GM19035 (cell line): ENCODE data around the gene KRT6B.

ENCODE experiments used
- ATAC-seq: cut with Tn5 transposase; IDR thresholded peaks from one replicate; pipeline ENCODE4 v1.9.1; 2021; ENCODE audit not compliant: unreplicated experiment

KRT6B gene

DNA sequence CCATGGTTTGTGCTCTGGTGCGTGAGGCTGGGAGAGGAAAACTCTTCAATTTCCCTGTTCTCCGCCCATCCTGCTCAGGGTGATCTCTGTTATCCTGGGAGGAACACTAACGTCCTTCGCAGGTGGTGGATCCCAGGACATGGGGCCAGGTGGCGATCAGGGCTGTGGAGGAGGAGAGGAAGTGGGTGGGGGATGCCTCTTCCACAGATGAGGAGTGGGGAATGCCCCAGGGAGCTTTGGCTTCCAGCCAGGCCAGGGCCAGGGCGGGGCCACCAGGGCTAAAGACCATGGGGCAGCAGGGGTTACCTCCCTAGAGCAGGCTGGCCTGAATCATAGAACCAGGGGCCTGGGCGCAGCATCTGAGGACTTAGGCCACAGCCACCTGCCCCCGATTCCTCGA is 14.4 kb downstream of the KRT6B start:
- no peak for ATAC-seq

DNA sequence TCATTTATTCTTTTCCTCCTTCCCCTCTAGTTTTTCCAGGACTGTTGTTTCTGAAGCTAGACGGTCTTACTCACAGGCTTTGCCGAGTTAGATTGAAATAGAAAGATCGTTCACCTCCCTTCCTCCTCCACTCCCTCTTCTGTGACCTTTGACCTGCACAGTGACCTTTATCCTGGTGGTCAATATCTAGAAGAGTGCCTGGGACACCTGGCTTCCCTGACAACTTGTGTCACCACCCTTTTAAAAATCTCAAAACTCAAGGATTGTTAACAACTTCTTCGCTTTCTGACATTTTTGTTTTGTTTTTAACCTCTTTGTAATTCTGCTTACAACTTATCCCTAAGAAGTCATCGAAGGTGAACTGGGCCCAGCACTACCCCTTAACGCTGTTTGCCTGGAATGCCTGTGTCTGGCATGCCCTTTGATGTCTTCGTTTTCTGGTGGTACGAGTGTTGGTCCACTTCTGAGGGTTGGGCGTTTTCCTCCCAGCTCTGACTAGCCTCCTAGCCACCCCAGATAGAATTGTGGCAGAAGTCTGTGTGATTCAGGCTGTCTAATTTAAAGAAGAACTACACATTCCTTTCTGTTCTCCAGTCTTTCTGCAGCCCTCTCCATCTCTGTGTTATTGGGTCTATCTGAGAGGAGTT is 15.0 kb downstream of the KRT6B start:
- no peak for ATAC-seq

- no peak for ATAC-seq
Measured at GRCh38 chr12:52436000-52436827, 15.7 kb downstream of the KRT6B start.

DNA sequence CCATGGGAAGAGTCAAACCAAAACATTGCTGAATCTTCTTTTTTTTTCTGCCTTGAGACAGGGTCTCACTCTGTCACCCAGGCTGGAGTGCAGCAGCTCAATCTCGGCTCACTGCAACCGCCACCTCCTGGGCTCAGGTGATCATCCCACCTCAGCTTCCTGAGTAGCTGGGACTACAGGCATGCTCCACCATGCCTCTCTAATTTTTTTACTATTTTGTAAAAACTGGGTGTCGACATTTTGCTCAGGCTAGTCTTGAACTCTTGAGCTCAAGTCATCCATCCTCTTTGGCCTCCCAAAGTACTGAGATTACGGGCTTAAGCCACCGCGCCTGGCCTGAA is 16.3 kb downstream of the KRT6B start:
- ATAC-seq = no peak

GRCh38 chr12:52434760-52435530 is 17.0 kb downstream of the KRT6B start:
- no peak for ATAC-seq

DNA sequence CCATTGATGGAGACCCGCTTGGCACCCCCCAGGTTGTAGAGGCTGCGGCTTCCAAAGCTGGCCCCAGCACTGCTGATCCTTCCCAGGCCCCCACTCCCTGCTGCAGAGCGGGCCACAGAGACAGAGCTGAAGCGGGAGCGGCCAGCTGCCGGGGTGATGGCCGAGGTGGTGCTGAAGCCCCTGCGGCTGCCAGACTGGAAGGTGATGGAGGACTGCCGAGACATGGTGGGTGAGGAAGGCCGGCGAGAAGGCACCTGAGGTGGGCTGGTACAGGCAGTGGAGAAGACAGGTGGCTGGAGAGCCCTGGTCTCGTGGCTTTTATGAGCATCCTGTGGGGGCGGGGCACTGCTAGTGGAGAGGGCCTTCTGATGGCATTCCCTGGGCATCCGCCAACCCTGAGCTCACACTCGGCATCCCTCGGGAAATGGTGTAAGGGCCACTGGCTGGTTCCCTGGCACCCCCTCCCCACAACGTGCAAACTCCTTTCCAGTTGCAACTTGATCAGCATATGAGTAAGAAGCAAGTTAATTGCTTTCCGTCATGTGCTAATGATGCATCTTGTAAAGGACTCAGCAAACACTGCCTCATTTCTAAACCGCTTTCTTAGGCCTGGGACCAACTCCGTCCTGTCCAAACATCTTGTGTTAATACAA is 17.7 kb downstream of the KRT6B start, which contains the start of gene KRT75:
KRT75 (minus strand) TSS at position 291 of the 653 bp plus-strand sequence; CDS start at position 224, 67 bp downstream.
- ATAC-seq = no peak

GRCh38 chr12:52433501-52434080 is 18.4 kb downstream of the KRT6B start:
- ATAC-seq = no peak

- no peak for ATAC-seq
Measured at GRCh38 chr12:52432559-52433207, 19.3 kb downstream of the KRT6B start.

- ATAC-seq = no peak
Measured at GRCh38 chr12:52428121-52428520, 23.8 kb downstream of the KRT6B start.

GRCh38 chr12:52427083-52427482 is 24.9 kb downstream of the KRT6B start:
- no peak for ATAC-seq

GRCh38 chr12:52426034-52426433 is 25.9 kb downstream of the KRT6B start:
- ATAC-seq = no peak

- no peak for ATAC-seq
Measured at GRCh38 chr12:52425466-52425865, 26.5 kb downstream of the KRT6B start.

- no peak for ATAC-seq
Measured at GRCh38 chr12:52423661-52424500, 28.1 kb downstream of the KRT6B start.

DNA sequence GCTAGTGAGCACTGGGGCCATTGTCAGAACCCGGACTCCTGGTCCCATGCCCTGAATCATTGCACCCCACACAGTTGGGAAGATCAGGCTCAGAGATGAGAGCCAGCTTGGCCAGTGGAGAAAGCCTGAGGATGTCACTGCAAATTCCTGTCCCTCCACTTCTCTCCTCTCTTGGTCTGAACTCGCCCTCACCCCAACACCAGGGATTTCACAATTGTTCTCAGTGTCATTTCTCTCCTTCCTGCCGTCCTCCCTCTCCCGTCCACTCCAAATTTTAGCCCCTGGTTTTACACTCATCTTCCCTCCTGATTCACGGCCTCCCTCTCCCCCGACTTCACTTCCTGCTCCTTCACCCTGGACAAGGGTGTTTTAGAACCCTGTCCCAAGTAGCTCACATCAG is 28.9 kb downstream of the KRT6B start:
- ATAC-seq = no peak

GRCh38 chr12:52419656-52420055 is 32.3 kb downstream of the KRT6B start:
- no peak for ATAC-seq

- ATAC-seq = no peak
Measured at GRCh38 chr12:52418576-52419110, 33.3 kb downstream of the KRT6B start.

- no peak for ATAC-seq
Measured at GRCh38 chr12:52417740-52418139, 34.2 kb downstream of the KRT6B start.

DNA sequence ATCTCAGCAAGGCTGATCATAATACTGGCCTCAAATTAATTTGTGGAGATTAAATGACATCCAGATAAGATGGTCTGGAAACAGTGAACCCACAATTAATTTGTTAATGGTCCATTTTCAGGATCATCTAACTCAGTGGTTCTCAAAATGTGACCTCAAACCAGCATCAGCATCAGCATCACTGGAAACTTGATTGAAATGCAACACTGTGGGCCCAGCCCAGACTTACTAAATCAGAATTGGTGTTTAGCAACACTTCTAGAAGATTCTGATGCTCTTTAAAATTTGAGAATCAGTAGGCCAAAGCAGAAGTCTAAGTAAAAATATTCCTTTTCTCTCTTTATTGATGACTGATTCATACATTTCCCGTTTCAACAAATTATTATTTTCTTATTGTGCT is 35.2 kb downstream of the KRT6B start:
- no peak for ATAC-seq
